Posterior vena cava (tissue), 2 donors: Measurements from ENCODE around the gene CD46. TPM values are rescaled to one million over a fixed set of nuclear protein-coding genes. Genes with fewer than 3 reads are reported as not detected.

Experiments
- DNase-seq: peaks from one replicate; pipeline ENCODE4 v3.0.0-alpha.2; 2020; ENCODE audit warnings: low spot score
- intact Hi-C, 2 donors: fragments of 100-400 bp; cut with DNase I; formaldehyde crosslinking; loops; one replicate each; pipeline versions ENCODE4 v1.14.1 to v1.14.2; 2022 to 2023
- total RNA-seq, 2 donors: library from RNA; stranded (reverse); fragmentation: NEBNext Ultra II Directional; extraction: Animal tissue kit (Norgen Biotek cat#: 25700); gene quantifications; one replicate each; pipeline ENCODE4 v1.2.1, GENCODE V29; 2021
- donor health status: DM: yes; HTN: yes; CAD: no.
- donor health status: DM: yes; HTN: yes; CAD: no.

Gene CD46
- total RNA-seq, 2 donors from 2014 or later: 129 to 165 TPM

DNA sequence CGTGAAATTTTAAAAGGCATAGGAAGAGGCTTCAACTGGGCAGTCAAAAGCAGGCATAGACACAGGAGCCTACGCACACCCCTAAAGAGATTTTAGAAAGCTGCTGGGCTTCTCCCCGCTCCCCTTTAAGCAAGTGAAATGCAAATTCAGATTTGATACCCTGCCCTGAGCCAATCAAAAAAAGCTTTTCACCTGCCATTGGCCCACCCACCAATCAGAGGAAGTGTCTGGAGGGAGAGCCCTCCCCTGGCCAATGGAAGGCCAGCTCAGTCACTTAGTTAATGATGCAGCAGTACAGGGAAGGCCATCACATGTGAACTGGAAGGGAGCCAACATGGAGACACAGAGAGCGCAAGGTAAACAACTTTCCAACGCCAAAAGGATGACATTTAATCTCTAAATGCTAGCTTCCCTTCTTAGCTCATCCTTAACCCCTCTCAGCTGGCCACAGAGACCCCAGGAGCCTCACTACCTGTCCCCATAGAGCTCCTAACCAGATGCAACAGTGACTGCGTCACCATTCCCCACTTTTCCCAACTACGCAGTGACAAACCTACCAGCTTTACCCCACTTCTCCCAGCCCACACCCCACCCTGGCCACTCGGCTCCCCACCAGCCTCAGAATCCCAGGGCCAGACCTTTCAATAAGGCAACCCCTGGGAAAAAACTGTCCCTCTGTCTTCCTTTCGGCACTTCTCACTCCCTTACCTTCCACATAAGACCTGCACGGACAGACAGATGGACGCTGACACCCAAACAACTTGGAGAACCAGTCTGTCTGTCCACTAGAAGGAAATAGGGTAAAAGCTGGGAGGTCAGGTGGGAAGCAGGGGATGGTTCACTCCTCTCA, 71.0 kb downstream of the CD46 start:
- peak; percentile 94 for DNase-seq
- intact Hi-C loops: loop anchor here (10.0 kb wide), 2 partner anchors 142 to 768 kb away; partner anchors contain the start of genes PFKFB2 (in 1 of the 2) and YOD1 (in 1 of the 2)

DNA sequence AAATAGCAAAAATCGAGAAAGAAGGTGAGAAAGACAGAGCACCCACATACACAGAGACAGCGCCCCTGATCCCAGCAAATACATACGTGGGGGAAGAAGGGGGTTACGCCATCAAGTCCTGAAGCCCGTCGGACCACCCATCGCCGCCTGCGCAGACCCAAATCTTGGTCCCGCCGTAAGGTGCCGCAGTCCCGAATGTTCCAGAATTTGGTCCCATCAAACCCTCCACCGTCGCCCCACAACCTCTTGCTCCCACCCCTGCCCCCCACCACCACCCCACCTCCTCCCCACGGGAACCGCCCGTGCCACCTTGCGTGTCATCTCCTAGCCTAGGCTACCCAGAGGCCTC, 71.7 kb downstream of the CD46 start:
- DNase-seq: no peak
- intact Hi-C loops: loop anchor here (10.0 kb wide), 2 partner anchors 141 to 769 kb away; partner anchors contain the start of genes PFKFB2 (in 1 of the 2) and YOD1 (in 1 of the 2)

DNA sequence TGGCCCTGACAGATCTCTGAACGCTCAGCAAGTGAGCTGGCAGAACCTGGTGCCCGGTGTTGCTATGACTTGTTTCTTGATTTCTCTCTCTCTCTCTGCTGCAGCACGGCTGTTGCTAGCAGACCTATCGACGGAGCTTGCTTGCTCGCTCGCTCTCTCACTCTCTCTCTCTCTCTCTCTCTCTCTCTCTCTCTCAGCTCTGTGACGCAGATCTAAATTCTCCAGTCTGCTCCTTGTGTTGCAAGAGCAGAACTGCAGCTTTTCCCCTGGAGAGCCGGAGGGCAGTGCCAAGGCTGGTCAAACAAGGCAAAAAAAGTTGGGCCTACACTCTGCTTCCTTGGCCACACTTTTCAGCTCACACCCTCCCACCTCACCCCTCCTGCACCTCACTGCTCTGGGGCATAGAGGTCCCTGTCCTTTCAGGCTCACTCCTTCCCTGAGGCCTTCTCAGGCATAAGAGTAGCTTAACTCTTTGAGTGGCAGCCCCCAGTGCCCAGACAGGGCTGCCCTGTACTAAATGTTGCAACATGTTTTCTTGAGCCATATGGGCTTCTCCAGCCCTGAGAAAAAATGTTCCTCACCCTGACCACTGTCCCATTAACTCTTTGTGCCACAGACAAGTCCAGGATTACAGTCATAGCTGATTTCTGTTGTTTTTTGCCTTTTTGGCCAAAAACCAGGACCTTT, 72.2 kb downstream of the CD46 start:
- DNase-seq: peak; percentile 91
- intact Hi-C loops: loop anchor here (2.0 to 10.0 kb wide), 3 partner anchors 43 to 769 kb away; partner anchors contain the start of genes PFKFB2 (in 1 of the 2) and YOD1 (in 1 of the 2)

DNA sequence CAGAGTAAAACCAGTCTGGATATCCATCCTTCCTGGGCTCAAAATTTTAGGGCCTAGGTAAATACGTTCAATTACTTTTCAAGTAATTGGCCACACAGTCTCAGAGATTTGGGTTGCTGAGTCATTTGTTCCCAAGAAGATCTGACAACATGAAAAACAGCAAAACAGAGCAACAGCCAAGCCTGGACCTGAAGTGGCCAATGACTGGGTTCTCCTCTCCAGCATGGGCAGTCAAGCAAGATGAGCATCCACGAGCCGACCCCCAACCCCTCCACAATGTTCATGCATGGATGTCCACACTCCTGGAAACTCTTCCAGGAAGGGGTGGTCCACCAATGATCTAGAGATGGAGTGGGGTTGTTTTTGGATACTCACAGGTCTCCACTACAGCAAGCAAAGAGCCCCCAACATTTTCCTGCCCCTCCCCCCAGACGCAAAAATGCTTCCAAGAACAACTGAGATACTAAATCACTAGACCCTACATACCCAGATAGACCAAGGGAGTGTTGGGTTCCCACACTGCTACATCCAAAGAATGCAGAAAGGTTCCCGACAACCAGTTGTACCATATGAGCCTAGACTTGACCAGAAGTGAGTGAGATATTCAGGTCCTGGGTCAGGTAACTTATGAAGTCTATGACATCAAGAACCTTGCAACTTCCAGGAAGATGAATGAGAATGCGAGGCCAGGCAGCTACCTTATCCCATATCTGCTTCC, 73.0 kb downstream of the CD46 start:
- DNase-seq: no peak
- intact Hi-C loops: loop anchor here (2.0 to 10.0 kb wide), 3 partner anchors 42 to 770 kb away; partner anchors contain the start of genes PFKFB2 (in 1 of the 2) and YOD1 (in 1 of the 2)

DNA sequence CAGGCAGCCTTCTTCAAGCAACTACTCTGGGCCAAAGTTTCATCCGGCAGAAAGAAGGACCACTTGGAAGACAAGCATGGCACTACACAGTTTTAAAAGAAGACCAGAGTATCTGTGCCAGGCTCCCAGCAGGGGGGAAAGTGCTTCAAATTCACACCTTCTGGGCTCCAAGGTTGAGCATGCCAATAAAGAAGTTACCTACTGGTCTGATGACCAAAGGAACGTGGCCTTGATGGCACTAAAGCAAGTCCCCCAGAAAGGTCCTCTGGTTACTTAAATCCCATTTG, 73.5 kb downstream of the CD46 start:
- intact Hi-C loops: loop anchor here (2.0 to 10.0 kb wide), 3 partner anchors 41 to 771 kb away; partner anchors contain the start of genes PFKFB2 (in 1 of the 2) and YOD1 (in 1 of the 2)
- no peak for DNase-seq

DNA sequence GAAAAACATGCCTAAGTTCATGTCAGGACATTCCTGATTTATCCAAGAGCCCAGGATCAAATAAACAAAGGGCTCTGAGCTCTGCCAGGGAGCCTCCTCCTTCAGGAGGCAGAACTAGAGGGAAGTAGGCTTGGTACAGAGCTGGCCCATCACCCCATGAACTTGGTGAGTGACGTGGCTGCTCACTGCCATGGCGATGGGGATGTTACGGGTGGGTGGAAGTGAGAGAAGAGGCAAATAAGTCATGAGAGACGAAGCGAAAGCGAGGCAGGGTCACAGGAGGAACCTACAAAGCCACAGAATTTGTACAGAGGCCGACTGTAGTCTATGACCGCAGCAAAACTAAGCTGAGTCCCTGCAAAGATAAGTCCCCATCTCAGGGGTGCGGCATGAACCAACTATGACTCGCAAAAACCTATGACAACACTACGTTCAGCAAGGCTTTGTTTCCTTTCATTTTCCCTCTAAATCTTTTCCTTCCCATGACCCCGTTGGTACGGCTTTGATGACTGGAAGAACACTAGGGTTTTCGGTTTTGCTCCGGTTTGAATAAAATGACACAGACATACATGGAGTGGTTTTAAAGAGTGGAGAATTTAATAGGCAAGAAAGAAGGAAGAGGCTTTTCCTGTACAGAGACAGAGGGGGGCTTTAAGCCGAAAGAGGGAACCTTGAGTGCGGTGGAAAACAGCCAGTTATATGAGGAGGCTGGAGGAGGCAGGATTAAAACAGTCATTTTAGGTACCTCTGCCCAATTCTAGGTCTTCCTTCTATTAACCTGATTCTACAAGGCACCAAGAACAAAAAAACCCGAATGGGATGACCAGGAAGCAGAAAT, 74.1 kb downstream of the CD46 start:
- DNase-seq: peak; percentile 90
- intact Hi-C loops: loop anchor here (2.0 to 10.0 kb wide), 3 partner anchors 41 to 771 kb away; partner anchors contain the start of genes PFKFB2 (in 1 of the 2) and YOD1 (in 1 of the 2)

DNA sequence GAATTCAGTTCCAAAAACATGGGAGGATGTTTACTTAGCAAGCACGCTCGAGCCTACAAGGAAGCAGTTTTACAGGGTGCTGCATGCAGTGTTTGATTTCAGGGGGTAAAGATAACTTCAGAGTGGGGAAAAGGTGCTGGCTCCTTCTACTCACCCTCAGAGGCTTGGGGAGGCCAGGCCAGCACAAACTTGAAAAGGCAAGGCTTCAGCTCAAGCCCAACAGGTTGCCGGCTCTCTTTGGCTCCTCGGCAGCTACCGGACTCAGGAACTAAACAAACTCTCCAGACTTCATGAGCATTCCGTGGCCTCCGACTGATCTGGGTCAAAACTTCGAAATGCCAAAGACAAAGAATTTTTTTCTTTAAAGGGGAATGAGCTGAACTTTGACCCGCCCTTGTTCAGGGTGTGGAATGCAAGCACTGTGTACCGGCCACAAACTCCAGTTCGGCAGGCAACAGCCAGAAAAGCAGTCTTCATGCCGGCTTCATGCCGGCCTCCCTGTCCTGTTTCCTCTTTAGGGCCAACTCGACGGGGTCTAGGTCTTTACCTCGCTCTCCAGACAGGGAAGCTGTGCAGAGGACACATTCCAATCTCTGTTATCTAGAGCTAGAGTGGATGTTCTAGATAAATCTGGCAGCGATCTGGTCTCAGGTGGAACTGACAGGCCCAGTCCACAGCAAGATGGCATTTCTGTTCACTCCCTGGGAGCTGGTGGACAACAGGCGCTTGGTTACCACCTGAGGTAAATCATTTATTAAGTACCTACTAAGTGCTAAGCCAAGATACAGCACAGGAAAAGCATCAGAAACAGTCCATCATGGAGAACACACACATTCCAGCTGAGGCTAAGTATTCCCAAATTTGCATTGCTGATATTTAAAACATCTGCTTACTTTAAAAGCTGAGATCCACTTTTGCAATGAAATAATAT, 75.0 kb downstream of the CD46 start:
- intact Hi-C loops: loop anchor here (10.0 kb wide), 2 partner anchors 138 to 772 kb away; partner anchors contain the start of genes PFKFB2 (in 1 of the 2) and YOD1 (in 1 of the 2)

DNA sequence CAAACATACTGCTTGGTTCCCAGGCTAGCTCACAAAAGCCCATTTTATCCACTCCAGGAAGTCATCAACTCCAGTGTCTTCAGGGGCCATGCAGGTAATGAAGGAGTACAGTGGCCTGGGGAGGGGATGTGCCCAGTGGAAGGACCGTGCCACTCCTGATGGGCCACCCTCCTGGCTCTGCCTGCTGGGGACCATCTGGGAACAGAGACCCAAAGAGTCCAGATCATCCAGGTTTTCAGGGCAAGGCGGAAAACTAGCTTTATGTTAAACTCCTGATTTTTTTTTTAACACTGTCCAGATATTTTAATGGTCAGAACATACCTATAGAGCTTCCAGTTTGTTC, 75.6 kb downstream of the CD46 start:
- no peak for DNase-seq

More for the DNA sequence above, 75.0 kb downstream of the CD46 start:
- no peak for DNase-seq

DNA sequence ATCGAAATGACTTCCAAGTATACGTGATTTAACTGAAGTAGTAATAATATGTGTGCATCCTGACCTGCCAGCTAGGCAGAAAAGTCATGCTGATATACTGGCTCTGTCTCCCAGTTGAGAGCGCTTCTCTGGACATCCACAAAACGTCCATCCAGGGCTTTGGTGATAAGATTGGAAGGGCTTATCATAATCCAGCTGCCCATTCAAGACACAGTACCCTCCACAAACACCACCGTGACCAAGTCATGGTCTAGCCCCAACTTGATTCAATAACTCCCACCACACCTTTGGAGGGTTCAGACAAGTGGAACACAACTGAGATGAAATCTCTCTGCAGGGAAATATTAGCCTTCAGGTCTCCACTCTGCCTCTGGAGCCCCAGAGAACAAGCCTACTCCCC, 76.2 kb downstream of the CD46 start:
- intact Hi-C loops: loop anchor here (10.0 kb wide), 2 partner anchors 137 to 773 kb away; partner anchors contain the start of genes PFKFB2 (in 1 of the 2) and YOD1 (in 1 of the 2)
- DNase-seq: no peak

More for the DNA sequence above, 75.6 kb downstream of the CD46 start:
- intact Hi-C loops: loop anchor here (10.0 kb wide), 2 partner anchors 137 to 773 kb away; partner anchors contain the start of genes PFKFB2 (in 1 of the 2) and YOD1 (in 1 of the 2)

DNA sequence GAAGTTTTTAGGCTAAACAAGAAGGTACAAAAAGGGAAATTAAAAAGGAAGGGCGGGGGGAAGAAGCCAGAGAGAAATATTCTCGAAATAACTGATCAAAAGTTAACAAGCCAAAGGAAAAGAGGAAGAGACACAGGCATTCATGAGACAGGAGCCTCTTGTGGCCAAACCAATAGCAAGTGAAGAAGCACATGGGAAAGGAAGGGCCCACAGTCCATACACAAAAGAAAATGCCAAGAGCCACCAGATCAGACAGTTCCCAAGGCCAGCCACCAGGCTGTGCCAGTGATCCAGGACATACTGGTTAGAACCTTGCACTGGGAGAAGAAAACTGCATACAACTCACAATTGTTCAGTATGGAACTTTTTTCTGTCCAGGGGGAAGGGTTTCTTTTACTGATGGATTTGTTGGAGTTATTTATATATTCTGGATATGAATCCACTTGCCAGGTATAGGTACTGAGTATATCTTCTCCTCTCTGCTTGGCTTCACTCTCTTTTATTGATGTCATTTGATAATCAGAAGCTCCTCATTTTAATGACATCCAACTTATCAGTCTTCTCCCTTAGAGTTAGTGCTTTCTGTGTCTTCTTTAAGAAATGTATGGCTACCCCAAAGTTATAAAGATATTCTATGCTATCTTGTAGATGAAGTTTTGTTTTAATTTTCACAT, 76.8 kb downstream of the CD46 start:
- DNase-seq: peak; percentile 92
- intact Hi-C loops: loop anchor here (10.0 kb wide), 2 partner anchors 136 to 774 kb away; partner anchors contain the start of genes PFKFB2 (in 1 of the 2) and YOD1 (in 1 of the 2)

DNA sequence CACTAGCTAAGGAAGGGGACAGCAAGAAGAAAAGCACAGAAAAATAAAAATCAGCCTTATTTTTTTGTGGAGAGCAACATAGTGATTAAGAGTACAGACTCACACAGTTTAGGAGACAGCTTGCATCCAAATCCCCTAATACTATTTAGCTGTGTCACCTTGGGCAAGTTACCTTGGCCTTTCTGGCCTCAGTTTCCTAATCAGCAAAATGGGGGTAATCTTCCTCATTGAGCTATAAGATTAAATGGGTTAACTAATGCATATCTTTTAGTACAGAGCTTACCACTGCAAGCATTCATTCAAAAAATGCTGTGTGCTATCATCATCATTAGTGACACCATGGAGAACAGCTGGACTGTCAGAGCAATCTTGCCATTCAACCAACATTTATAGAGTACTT, 77.7 kb downstream of the CD46 start:
- no peak for DNase-seq
- intact Hi-C loops: loop anchor here (10.0 kb wide), 2 partner anchors 135 to 775 kb away; partner anchors contain the start of genes PFKFB2 (in 1 of the 2) and YOD1 (in 1 of the 2)

DNA sequence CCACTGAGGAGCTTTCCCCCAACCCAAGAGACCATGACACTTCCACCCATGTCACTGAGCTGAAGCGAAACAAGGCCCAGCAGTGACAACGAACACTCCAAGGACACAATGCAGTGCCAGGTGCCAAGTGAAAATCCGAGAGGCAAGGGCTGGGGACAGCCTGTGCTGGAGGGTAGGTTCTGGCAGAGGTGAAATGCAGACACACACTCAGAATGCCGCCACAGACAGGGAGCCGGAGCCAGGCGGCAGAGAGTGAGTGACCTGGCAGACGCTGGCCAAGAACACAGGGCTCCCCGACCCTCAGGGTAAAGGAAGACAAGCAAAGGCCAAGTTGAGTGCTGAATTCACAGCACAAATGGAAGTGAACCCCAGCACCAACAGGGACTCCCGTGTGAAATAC, 78.9 kb downstream of the CD46 start:
- intact Hi-C loops: loop anchor here in 1 of 2 donors (5.0 kb wide), 1 partner anchor 132 kb away; no protein-coding TSS in a partner anchor
- no peak for DNase-seq

DNA sequence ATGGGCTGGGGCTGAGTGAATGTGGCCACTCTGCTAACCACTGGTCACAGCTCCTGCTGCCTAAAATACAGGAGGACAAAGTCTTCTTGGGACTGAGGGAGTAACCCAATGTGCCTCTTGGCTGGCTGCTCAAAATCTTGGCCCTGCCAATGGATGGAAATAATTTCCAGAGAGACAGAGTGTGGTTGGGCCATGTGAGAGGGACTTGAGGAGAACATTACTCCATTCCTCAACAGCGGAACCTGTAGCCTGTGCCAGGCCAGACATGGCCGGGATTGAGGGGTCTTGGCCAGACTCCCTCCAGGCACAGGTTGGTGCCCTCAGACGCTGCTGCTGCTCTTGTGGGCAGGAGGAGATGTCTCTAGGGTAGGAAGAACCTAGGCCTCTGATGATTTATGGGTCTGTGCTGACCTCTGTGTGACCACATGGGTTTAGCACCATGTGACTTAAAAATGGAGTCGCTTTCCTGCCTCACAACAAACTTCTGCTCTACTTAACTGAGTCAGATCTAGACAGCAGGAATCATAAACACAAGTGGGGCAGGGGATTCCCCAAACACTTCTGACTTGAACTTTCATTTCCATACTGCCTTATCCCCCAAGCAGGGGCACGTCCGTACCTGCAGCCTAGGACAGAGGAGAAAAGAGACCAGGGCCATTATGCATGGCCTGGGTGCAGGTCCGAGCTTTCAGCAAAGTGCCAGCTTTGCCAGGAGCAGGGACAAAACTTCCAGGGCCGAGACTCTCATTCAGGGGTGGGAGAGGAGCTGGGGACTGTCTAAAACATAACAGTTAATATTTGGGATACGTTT, 79.9 kb downstream of the CD46 start:
- intact Hi-C loops: loop anchor here in 1 of 2 donors (5.0 kb wide), 1 partner anchor 131 kb away; no protein-coding TSS in a partner anchor

DNA sequence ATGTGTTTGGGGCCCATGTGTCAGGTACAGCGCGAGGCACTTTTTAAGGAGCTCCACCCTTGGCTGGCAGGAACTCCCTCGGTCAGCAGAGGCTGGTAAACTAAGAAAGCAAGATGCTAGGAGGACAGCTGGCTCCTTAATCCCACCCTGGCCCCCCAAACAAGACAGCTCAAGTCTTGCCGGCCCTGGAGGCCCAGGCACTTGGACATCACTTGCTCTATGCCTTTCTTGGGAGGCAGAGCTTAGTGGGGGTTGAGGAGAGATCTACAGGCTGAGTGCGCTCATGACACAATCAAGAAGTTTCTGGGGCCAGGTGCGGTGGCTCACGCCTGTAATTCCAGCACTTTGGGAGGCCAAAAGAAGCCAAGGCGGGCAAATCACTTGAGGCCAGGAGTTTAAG, 80.9 kb downstream of the CD46 start:
- intact Hi-C loops: loop anchor here in 1 of 2 donors (5.0 kb wide), 1 partner anchor 130 kb away; no protein-coding TSS in a partner anchor
- DNase-seq: no peak

More for the DNA sequence above, 79.9 kb downstream of the CD46 start:
- DNase-seq: no peak

DNA sequence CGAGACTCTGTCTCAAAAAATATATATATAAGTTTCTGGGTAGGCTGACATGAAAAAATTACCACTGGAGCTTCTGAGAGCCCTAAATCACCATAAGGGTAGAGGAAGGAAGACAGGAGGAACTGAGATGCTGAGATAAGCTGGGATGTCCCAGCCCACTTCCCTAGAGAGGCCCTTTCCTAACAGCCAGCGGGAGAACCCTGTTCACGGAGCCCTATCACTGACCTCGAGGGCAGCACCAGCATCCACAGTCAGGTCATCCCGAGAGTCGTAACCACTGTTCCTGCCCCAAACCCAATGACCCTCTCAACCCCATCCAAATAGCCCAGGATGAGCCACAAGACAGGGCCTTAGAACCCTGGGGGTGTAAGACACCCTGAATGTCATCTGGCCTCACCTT, 81.5 kb downstream of the CD46 start:
- intact Hi-C loops: loop anchor here in 1 of 2 donors (5.0 kb wide), 1 partner anchor 129 kb away; no protein-coding TSS in a partner anchor

More for the DNA sequence above, 81.5 kb downstream of the CD46 start:
- DNase-seq: no peak
